AG09319 (cell line): Measurements from ENCODE around the gene CHD6.

ENCODE experiments used
- DNase-seq: peaks from one replicate; pipeline ENCODE4 v3.0.0-alpha.2; 2010; ENCODE audit warnings: low read depth; ENCODE audit errors: extremely low read depth
- TF ChIP-seq, protein P1 (sequence below): IDR thresholded peaks from 2 replicates; pipeline ENCODE4 v1.5.1; 2011; ENCODE audit warnings: low read depth, mild to moderate bottlenecking, inconsistent platforms, low read length, moderate library complexity

CHD6 gene

GRCh38 chr20:41632896-41633295, 14.7 kb upstream of the CHD6 start:
- no peak for DNase-seq
- TF ChIP-seq, protein P1, sequence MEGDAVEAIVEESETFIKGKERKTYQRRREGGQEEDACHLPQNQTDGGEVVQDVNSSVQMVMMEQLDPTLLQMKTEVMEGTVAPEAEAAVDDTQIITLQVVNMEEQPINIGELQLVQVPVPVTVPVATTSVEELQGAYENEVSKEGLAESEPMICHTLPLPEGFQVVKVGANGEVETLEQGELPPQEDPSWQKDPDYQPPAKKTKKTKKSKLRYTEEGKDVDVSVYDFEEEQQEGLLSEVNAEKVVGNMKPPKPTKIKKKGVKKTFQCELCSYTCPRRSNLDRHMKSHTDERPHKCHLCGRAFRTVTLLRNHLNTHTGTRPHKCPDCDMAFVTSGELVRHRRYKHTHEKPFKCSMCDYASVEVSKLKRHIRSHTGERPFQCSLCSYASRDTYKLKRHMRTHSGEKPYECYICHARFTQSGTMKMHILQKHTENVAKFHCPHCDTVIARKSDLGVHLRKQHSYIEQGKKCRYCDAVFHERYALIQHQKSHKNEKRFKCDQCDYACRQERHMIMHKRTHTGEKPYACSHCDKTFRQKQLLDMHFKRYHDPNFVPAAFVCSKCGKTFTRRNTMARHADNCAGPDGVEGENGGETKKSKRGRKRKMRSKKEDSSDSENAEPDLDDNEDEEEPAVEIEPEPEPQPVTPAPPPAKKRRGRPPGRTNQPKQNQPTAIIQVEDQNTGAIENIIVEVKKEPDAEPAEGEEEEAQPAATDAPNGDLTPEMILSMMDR: no peak

- TF ChIP-seq, protein P1: no peak
- DNase-seq: no peak
These were observed 13.6 kb upstream of the CHD6 start for GRCh38 chr20:41631826-41632225.

DNA sequence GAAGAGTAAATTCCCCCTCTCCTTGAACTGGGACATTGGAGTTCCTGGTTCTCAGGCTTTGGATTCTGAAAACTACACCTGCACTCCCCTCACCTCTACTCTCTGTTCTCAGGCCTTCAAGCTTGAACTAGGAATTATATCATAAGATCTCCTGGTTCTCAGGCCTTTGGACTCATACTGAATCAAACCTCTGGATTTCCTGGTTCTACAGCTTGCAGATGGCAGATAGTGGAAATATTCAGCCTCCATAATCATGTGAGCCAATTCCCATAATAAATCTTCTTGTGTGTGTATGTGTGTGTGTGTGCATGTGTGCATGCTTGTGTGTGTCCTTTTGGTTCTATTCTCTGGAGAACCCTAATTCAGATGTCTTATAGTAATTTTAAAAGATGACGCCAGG, 12.7 kb upstream of the CHD6 start:
- TF ChIP-seq, protein P1: no peak
- DNase-seq: no peak

DNA sequence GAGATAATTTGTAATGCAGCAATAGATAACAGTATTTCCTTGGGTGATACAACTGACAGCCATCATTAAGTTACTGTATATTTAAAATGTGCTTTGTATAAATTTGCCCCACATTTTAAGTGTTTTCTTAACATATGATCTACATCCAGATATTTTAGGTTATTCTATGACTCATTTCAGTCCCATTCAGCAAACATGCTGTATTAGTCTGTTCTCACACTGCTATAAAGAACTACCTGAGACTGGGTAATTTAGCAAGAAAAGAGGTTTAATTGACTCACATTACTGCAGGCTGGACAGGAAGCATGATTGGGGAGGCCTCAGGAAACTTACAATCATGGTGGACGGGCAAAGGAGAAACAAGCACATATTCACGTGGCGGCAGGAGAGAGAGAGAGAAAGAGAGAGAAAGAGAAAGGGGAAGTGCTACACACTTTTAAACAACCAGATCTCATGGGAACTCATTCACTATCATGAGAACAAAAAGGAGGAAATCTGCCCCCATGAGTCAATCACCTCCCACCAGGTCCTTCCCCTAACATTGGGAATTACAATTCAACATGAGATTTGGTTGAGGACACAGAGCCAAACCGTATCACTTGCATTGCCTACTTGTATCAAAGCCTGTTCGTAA, 9.6 kb upstream of the CHD6 start:
- TF ChIP-seq, protein P1: no peak
- no peak for DNase-seq

DNA sequence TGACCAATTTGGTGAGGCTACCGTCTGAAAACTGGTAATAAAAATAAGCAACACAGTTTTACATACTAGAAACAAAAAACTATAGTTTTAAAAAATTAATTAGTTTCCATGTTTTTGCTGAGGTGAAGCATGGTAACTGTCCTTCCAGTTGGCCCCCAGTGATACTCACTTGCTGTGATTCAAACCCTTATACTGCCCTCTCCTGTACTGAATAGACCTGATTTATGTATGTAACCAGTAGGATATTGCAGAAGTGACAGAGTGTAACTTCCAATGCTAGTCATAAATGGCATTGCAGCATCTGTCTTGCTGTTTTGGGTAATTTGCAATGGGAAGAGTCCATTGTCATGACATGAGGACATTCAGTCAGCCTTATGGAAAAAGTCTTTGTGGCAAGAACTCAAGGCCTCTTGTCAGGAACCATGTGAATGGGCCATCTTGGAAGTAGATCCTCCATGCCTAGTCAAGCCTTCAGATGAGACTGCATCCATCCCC, 8.9 kb upstream of the CHD6 start:
- no peak for DNase-seq
- TF ChIP-seq, protein P1: no peak

DNA sequence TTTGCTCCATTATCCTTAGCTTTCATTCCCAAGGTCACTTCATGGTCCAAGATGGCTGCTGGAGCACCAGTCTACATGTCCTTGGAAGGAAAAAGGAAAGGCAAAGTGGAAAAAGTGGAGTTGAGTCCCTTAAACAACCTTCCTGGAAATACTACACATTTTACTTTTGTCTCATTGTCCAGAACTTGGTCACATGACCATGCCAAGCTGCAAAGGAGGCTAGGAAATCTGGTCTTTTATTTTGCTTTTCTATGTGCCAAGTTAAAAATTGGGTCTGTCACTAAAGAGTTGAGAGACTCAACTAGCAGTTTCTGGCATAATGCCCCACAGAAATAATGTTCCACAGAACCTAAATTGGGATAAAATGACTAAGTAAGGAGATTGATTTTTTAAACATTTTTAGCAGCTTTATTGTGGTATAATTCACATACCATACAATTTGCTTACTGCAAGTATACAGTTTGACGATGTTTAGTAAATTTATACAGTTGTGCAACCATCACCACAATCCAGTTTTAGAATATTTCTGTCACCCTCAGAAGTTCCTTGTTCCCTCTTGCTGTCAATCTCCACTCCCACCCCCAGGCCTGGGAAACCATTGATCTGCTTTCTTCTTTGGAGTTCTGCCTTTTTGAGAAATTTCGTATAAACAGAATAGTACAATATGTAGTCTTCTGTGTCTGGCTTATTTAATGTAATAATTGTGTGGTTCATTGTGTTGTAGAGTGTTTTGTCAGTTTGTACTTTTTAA, 5.6 kb upstream of the CHD6 start:
- DNase-seq: no peak
- TF ChIP-seq, protein P1: no peak

DNA sequence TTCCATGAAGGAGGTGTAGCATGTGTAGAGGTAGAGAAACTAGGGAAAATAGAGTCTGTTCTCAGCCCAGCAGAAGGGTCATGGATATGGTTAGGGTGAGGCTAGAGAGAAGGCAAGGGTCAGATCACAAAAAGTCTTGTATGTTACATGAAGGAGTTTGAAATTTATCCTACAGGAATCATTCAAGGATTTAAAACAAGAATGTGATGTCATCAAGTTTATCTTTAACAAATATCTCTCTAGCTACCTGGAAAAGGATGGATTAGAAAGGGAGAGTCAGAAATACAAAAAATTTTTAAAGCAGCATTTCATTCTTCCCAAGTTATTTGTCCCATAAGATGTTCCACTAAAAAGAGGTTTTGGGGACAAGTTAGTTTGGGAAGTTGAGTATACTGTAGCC, 4.4 kb upstream of the CHD6 start:
- TF ChIP-seq, protein P1: no peak
- DNase-seq: no peak
